ENCODE results near the gene CUL9.

The CUL9 gene

DNA sequence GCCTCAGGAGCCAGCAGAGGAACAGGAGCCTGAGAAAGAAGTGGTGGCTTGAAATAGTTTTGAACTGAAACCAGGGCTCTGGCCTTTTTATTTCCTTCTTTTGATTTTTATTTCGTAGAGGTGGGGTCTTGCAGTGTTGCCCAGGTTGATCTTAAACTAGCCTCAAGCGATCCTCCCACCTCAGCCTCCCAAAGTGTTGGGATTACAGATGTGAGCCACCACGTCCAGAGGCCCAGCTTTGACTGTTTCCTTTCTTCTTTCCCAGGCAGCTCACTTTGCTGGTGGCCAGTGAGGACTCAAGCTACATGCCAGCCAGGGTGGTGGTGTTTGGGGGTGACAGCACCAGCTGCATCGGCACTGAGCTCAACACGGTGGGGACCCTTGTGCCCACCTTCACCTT is 20.5 kb downstream of the CUL9 start:
- no peak for DNase-seq

DNA sequence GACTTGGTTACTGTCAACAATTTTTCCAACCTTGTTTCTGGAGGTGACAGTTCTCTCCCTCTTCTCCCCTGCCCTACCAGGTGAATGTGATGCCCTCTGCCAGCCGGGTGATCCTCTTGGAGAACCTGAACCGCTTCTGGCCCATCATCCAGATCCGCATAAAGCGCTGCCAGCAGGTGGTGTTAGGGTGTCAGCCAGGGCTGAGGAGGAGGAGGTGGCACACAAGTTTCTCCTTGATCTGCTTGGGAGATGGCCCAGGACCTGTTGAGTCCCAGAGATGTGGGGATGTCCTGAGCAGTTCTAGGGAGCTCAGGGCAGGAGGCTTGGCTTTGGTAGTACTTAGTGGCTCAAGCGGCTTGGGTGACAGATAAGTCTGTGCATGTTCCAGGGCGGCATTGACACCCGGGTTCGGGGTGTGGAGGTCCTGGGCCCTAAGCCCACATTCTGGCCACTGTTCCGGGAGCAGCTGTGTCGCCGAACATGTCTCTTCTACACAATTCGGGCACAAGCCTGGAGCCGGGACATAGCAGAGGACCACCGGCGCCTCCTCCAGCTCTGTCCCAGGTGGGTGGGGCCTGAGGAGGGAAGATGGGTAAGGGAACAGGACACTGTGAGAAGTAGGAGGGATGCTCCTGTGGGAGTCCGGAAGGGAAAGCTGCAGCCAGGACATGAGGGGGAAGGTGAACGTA is 21.2 kb downstream of the CUL9 start:
- no peak for DNase-seq

DNA sequence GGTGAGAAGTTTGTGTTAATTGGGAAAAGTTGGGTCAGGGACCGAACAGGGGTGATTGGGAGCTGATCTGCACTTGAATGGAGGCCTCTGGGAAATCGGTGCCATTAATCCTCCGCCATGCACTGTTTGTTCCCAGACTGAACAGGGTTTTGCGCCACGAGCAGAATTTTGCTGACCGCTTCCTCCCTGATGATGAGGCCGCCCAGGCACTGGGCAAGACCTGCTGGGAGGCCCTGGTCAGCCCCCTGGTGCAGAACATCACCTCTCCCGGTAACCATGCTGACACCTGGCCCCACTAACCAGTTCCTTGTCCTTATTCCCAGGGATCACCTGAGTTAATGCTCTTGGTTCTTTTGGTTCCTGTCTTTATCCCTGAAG is 21.7 kb downstream of the CUL9 start:
- DNase-seq, result no peak

DNA sequence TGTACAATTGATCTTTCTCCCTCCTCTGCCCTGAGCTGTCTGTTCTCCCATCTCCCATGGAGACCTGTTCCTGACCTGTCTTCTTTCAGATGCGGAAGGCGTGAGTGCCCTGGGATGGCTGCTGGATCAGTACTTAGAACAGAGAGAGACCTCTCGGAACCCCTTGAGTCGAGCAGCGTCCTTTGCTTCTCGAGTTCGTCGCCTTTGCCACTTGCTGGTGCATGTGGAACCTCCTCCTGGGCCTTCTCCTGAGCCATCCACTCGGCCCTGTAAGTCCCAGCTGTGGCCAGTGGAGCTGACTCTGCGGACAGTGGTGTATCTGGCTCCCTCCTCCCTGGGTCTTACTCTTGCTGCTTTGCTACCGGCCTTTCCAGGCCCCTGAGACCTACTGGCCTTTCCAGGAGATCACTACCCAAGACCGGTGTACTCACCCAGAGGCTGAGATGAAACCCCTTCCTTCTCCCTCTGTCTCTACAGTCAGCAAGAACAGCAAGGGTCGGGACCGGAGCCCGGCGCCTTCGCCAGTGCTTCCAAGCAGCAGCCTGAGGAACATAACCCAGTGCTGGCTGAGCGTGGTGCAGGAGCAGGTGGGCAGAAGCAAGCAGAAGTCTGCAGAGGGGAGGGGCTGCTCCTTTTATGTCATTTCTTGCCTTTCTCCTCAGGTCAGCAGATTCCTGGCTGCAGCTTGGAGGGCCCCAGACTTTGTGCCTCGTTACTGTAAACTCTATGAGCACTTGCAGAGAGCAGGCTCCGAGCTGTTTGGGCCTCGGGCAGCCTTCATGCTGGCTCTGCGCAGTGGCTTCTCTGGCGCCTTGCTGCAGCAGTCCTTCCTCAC is 22.5 kb downstream of the CUL9 start:
- DNase-seq, result no peak

DNA sequence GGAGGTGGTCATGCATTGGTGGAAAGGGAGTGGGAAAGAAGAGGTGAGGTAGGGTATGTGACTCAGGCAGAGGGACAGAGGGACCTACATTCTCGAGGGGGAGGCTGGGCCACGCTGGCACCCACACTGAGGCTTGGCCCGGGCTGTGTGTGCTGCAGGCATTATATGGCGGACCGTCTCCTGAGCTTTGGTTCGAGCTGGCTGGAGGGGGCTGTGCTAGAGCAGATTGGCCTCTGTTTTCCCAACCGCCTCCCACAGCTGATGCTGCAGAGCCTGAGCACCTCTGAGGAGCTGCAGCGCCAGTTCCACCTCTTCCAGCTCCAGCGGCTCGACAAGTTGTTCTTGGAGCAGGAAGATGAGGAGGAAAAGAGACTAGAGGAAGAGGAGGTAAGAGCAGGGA is 23.9 kb downstream of the CUL9 start:
- DNase-seq, result no peak

DNA sequence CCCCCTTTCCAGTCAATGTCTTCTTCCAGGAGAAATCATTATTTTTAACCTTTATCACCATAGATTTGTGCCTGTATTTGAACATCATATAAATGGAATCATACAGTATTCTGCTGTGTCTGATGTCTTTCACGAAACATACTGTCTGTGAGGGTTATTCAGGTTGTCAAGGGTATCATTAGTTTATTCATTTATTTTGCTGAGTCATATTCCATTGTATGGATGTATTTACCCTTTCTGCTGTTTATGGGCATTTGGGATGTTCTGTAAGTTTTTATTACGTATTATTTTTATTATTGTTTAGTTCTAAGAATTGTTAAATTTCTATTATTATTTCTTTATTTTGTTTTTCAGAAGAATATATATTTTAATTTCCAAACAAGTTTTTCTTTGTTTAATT is 25.3 kb downstream of the CUL9 start:
- DNase-seq, result no peak

DNA sequence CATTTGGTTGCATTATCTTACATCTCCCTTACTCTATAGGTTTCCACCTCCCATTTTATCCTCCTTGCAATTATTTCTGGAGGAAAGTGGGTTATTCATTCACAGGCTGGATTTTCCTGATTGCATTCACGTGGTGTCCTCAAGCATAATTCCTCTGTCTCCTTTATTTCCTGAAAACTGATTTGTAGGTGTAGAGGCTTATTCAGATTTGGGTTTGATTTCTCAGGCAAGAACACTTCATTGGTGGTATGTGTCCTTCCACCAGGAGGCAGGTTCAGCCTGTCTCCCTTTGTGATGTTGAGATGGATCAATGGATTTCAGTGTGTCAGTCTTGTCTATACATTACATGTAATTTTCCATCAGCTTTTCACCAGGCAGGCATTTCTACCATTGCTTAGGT is 30.0 kb downstream of the CUL9 start:
- DNase-seq, result no peak

DNA sequence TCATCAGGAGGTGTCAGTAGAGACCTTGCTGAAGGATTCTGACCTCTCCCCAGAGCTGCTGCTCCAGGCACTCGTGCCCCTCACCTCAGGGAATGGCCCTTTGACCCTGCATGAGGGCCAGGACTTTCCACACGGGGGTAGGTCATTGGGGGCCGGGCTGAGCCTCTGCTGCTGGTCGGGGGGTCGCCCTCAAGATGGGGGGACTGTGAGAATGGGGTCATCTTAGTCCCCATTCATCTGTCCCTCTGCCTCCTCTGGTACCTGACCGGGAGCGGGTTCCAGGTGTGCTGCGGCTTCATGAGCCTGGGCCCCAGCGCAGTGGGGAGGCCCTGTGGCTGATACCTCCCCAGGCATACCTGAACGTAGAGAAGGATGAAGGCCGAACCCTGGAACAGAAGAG is 31.4 kb downstream of the CUL9 start:
- DNase-seq, result no peak

DNA sequence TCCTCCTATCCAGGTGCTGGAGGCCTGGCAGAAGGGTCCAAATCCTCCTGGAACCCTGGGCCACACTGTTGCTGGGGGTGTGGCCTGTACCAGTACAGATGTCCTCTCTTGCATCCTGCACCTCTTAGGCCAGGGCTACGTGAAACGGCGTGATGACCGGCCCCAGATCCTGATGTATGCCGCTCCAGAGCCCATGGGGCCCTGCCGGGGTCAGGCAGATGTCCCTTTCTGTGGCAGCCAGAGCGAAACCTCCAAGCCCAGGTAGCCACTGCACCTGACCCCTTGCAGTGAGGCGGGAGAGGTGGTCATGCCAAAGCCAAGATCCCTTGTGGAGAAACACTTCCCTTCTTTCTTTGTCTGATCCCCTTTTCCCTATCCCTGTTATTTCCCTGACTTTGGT is 33.1 kb downstream of the CUL9 start:
- DNase-seq, result no peak

DNA sequence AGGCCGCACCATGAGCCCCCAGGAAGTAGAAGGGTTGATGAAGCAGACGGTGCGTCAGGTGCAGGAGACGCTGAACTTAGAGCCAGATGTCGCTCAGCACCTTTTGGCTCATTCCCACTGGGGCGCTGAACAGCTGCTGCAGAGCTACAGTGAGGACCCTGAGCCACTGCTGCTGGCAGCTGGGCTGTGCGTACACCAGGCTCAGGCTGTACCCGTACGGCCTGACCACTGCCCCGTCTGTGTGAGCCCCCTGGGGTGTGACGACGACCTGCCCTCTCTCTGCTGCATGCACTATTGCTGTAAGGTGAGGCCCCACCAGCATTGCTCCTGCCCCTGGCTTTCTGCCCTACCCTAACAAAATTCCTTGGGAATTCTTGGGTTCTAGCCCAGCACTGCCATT is 34.2 kb downstream of the CUL9 start:
- no peak for DNase-seq

DNA sequence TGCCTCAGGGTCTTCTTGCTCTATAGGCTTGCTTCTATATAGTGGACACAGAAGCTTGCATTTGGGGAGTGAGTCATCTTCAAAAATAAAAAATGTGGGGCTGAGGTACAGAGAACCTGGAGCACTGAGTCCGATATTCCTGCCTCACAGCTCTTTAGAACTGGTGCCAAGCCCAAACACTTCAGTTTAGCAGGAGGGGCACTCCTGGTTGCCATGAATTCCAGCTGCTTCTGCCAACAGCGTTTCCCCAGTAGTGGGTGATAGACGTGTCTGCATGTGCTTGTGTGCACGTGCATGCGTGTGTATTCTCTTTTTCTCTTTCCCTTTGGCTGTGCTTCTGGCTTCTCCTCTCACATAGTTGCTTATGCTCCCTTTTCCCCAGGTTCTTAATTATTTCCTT is 35.4 kb downstream of the CUL9 start:
- DNase-seq, result no peak

DNA sequence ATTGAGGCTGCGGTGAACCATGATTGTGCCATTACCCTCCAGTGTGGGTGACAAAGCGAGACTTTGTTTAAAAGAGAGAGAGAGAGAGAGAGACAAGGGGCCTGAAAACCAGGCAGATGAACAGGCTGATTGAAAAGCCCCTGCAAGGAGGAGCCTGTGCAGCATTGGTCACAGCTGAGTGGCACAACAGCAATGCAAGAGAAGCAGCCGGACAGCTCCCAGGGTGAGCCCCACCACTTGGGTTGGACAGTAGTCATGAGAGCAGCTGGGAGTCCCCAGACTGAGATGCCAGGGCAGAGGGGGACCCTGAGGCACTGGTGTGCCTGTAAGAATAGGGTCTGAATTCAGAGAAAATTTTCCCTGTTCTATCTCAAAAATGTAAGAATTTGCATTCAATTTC is 37.1 kb downstream of the CUL9 start:
- DNase-seq, result no peak

DNA sequence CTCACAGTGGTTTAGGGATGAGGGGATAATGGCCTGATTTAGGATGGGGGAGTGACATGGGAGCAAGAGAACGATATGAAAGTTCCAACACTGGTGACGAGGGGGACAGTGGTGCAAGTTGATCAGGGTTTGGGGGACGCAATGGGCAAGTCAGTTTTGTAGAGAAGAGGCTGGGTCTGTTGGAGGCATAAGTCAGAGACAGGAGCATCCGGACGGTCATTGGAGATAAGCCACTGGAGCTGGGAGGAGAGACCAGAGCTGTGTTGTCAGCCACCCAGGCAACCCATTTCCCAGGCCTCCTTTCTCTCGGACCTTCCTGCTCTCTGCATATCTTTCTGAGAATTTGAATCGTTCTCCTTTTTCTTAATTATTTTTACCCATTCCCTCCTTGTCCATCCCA is 37.8 kb downstream of the CUL9 start:
- DNase-seq, result no peak

DNA sequence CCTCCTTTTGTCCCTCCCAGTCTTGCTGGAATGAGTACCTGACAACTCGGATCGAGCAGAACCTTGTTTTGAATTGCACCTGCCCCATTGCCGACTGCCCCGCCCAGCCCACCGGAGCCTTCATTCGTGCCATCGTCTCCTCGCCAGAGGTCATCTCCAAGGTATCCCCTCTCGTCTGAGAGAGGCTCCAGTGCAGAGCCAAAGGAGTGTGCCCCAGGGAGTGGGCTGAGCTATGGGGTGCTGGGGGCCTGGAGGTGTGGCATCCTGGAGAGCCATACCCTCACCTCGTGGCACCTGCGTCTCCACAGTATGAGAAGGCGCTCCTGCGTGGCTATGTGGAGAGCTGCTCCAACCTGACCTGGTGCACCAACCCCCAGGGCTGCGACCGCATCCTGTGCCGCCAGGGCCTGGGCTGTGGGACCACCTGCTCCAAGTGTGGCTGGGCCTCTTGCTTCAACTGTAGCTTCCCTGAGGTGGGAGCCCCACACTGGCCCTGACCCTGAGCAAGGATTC is 38.5 kb downstream of the CUL9 start:
- DNase-seq, result no peak

DNA sequence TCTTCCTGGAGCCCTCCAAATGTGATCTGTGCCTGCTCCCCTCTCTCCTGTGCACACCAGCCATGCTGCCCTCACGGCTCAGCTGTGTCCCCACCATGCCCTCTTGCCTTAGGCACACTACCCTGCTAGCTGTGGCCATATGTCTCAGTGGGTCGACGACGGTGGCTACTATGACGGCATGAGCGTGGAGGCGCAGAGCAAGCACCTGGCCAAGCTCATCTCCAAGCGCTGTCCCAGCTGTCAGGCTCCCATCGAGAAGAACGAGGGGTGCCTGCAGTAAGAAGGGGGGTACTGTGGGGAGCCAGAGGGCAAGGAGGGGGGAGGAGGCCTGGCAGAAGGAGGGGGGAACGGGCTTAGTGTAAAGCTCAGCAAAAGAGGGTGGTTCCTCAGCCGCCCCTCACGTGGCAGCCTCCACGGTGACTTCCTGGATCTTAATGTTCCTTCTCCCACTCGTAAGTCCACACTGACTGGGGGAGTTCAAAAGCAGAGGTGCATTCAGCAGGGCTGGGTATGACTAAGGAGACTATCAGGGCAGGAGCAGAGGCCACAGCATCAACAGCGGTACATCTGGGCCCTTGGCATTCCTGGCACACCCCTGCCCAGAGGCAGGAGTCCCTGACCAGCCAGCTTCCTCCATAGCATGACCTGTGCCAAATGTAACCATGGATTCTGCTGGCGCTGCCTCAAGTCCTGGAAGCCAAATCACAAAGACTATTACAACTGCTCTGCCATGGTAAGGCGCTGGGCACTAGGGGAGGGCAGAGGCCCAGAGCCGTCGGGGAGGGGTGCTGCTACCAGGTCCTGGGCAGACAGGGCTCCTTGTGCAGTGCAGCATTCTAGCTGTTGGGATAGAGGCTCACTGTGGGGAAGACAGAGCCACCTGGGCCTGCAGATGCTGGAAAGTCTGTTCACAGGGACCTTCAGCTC is 39.3 kb downstream of the CUL9 start:
- no peak for DNase-seq

DNA sequence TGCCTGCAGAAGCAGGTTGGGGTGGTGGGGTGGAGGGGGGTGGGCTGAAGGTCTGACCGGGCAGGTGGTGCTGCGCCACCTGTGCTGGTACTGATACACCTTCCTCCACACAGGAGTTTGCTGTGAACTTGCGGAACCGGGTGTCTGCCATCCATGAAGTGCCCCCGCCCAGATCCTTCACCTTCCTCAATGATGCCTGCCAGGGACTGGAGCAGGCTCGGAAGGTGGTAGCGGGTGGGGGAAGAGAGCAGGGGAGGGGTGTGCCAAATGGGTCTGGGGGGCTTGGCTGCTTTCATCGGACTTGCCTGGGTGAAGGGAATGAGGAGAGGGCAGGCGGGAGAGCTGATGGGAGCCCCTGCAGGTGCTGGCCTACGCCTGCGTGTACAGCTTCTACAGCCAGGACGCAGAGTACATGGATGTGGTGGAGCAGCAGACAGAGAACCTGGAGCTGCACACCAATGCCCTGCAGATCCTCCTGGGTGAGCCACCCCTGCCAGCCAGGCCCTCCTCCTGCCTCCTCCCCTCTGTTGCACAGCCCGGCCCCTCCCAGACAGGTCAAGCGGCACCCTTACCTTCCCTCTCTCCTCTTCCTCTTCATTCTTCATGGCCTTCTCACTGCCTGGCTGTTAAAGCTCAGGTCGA is 40.5 kb downstream of the CUL9 start:
- DNase-seq, result no peak

DNA sequence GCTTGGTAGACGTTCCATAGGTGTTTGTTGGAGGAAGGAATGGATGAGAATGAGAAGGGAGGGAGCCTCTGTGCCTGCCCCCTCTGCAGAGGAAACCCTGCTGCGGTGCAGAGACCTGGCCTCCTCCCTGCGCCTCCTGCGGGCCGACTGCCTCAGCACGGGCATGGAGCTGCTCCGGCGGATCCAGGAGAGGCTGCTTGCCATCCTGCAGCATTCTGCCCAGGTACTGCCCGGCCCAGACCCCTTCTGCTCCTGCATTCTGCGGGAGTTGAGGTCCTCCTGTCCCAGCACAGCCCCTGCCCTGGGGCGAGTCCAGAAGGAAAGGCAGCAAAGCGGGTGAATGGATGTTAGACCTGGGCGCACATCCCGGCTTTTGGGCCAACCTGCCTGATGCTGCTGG is 41.2 kb downstream of the CUL9 start:
- no peak for DNase-seq

DNA sequence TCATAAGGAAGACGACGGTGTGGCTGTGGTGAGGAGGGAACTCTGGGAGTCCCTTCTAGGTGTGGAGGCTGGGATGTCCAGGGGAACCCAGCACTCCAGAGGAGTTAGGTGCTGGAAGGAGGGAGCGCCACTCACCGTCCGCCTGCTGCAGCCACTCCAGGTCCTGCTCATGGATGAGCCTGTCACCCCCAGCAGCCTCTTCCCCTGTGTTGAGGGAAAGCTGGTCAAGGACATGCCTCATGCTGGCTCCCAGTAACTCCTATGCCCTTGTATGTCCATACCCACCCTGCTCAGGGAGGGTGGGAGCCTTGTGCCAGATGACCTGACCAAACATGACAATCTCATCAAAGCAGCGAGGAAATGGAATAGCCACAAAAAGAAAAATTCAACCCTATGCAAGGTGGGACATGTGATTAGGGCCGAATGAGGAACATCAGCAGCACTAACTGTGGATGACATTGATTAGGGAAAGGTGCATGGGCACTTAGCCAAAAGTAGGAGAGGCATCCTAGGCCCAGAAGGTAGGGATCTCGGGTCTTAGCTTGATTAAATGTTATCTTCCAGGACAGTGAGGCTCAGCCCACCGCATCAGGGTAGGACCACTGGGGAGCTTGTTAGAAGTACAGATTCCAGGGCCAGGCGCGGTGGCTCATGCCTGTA is 44.3 kb downstream of the CUL9 start:
- no peak for DNase-seq

DNA sequence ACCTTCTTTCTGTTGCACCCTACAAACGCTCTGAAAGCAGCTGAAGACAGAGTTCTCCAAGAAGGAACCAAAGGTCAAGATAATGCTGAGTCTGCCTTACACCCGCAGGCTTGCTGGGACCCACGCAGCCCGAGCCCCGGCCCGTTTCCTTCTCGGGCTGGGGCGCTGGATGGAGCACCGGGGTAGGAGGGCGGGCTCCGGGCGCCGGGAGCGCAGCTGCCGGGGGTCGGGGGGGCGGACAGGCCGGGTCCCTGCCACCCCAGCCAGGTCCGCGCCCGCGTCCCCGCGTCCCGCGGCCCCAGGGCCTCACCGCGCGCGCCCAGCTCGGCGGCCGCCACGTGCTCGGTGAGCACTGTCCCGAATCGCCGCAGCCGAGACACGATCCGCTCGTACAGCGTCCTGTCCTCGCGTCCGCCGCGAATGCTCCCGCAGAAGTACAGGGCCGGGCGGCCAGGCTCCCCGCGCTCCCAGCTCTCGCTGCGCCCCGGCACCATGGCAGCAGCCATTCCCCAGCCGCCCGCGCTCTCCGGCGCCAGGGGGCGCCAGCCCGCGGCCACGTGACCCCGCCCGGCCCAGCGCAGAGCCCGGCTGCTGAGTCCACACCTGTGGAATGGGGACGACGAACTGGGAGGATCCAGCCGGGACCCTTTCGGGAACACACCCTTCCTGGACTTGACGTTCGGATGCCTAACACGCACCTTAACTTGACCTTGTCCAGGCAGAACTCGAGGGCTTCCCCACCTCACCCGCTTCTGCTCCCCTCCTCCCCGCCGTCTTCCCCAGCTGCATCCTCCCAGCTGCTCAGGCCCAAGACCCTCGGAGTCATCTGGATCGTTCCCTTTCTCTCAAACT is 47.2 kb downstream of the CUL9 start, which contains the start of gene DNPH1:
Gene DNPH1 (minus strand): TSS at position 531 of the 852 bp plus-strand sequence. CDS start 25 bp downstream, at position 506.
- DNase-seq, result peak; percentile 71

DNA sequence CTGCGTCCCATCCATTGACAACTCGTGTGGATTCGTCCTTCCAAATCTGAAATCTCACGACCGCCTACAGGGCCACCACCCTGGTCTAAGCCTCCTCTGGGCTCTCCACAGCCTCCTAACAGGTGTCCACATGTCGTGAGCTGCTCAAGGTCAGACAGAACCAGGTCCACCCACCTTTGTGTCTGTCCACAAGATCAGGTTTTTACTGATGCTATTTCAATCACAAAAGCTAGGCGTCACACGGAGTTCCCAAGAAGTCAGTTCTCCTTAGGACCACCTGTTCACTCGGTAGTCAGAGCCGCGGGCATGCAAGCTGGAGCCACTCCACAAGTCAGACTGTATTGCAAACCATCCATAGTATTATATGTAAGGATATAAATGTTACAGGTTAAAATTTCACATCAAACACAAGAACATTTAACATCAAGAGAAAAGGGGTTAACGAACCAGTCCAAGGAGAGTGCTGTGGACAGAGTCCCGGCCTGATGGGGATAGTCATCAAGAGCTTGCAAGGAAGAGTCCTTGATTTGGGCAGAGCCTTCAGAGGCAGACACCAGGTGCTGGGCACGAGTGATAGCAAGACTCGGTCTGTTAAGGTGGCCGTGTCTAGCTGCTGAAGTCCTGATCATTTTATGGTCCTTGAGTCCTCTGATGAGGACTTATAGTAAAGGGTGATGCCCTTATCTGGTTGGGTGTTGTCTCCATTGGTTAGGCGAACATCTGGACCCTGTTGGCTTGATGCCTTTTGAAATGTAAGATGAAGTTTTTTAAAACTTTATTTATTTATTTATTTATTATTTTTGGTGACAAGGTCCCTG is 48.0 kb downstream of the CUL9 start:
- DNase-seq, result no peak

All from activated T-cell treated with anti-CD3 and anti-CD28 coated beads for 4 hours (primary cell).